ENCODE data around the gene RABGAP1L.

GRCh38 chr1:175013445-175013844, 854.1 kb downstream of the RABGAP1L start:
- TF ChIP-seq POLR2A (IDR thresholded peaks at IDR 0.05) (no peak), POLR2AphosphoS5 (IDR thresholded peaks at IDR 0.05) (no peak)
- TF ChIP-seq, protein P1, sequence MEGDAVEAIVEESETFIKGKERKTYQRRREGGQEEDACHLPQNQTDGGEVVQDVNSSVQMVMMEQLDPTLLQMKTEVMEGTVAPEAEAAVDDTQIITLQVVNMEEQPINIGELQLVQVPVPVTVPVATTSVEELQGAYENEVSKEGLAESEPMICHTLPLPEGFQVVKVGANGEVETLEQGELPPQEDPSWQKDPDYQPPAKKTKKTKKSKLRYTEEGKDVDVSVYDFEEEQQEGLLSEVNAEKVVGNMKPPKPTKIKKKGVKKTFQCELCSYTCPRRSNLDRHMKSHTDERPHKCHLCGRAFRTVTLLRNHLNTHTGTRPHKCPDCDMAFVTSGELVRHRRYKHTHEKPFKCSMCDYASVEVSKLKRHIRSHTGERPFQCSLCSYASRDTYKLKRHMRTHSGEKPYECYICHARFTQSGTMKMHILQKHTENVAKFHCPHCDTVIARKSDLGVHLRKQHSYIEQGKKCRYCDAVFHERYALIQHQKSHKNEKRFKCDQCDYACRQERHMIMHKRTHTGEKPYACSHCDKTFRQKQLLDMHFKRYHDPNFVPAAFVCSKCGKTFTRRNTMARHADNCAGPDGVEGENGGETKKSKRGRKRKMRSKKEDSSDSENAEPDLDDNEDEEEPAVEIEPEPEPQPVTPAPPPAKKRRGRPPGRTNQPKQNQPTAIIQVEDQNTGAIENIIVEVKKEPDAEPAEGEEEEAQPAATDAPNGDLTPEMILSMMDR (IDR thresholded peaks at IDR 0.05 in 8 of 11, conservative IDR thresholded peaks at IDR 0.05 in 3 of 11) = no peak

All from spleen (tissue), 7 donors.